ENCODE results near the gene GALNT2. TPM values are rescaled to one million over a fixed set of nuclear protein-coding genes. Genes with fewer than 3 reads are reported as not detected.

Gene GALNT2
- total RNA-seq, 1 experiment from 2014 or later: 141 TPM

DNA sequence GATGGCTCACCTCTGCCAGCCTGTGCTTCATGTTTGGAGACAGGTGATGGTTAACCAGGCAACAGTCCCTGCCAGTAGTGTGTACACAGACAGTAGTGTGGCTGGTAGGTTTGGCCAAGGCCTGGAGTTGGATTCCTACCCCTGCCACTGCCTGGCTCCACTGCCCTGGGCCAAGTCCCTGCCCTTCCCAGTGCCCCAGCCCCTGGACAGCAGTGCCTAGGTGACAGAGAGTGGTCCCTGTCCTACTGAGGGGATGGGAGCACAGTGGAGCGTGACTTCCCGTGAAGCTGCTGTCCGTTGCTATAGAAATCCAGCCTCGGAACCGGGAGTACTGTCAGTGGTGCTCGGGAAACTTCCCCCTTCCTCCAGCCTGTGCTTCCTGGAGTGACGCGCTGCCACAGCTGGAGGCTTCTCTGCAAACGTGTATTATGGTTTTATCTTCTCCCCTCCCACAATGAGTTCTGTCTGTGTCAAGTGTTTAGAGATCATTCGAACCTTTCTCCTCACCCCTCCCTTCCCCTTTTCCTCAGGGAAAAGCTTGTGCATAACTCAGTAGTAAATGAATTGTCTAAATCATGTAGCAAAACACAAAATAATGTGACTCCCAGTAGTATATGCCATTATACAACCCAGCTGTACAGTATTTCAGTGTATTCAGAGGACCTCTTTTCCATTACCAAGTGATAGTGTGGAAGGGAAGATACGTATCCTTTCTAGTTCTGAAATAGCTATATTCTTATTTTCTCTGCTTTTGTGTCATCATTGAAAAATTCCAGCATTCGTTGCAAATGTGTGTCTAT, 73.4 kb downstream of the GALNT2 start:
- no peaks in the 10 kb centered on the region for H3K27me3 Mint-ChIP-seq (ENCODE audit: unreplicated experiment)
- CTCF ChIA-PET: interaction anchor here (1.1 kb wide), 1 partner anchor 24 kb away, joined by 3 read pairs; no protein-coding TSS in a partner anchor
- H3K4me1 Mint-ChIP-seq (ENCODE audit: low read depth, unreplicated experiment): peaks cover 10% of the 10 kb centered on the region
- no TSS peak for BruUV-seq (replicated peaks)
- peaks cover 5% of the 10 kb centered on the region for H3K36me3 Mint-ChIP-seq (ENCODE audit: insufficient read depth, unreplicated experiment)
- TF ChIP-seq, protein P1, sequence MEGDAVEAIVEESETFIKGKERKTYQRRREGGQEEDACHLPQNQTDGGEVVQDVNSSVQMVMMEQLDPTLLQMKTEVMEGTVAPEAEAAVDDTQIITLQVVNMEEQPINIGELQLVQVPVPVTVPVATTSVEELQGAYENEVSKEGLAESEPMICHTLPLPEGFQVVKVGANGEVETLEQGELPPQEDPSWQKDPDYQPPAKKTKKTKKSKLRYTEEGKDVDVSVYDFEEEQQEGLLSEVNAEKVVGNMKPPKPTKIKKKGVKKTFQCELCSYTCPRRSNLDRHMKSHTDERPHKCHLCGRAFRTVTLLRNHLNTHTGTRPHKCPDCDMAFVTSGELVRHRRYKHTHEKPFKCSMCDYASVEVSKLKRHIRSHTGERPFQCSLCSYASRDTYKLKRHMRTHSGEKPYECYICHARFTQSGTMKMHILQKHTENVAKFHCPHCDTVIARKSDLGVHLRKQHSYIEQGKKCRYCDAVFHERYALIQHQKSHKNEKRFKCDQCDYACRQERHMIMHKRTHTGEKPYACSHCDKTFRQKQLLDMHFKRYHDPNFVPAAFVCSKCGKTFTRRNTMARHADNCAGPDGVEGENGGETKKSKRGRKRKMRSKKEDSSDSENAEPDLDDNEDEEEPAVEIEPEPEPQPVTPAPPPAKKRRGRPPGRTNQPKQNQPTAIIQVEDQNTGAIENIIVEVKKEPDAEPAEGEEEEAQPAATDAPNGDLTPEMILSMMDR (IDR thresholded peaks at IDR 0.05; ENCODE audit: unreplicated experiment): no peak
- DNase-seq: no peak
- H3K9me3 Mint-ChIP-seq (ENCODE audit: low read depth, unreplicated experiment): no peaks in the 10 kb centered on the region
- no peak overlapping the region for H3K4me3 Mint-ChIP-seq (ENCODE audit: low read depth, unreplicated experiment)
- intact Hi-C loops (cut with micrococcal nuclease; ENCODE audit: unreplicated experiment): loop anchor here (1.0 kb wide), 1 partner anchor 27 kb away; no protein-coding TSS in a partner anchor
- no peak overlapping the region for H3K27ac Mint-ChIP-seq (ENCODE audit: unreplicated experiment)

DNA sequence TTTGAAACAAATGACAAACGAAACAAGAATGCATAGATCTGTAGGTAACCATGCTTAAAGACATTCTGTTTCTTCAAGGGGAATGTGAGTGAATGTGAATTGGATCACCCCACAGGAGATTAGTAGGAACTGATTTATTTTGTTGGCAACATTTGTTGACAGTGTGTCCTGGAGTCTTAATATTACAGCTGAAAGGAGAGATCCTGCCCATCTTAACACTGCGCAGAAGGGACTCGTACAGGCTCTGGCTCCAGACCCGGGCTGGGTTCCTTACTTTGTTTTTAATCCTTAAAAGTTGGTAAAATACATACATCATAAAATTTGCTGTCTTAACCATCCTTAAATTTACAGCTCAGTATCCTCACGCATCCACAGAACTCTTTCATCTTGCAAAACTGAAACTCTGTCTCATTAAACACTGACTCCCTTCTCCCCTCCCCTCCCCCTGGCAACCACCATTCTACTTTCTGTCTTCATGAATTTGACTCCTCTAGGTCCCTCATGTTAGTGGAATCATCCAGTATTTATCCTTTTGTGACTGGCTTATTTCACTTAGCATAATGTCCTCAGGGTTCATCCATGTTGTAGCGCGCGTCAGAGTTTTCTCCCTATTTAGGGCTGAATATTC, 74.1 kb downstream of the GALNT2 start:
- no TSS peak for BruUV-seq (replicated peaks)
- H3K27ac Mint-ChIP-seq (ENCODE audit: unreplicated experiment): no peak overlapping the region
- no peaks in the 10 kb centered on the region for H3K9me3 Mint-ChIP-seq (ENCODE audit: low read depth, unreplicated experiment)
- TF ChIP-seq, protein P1 (IDR thresholded peaks at IDR 0.05; ENCODE audit: unreplicated experiment): no peak
- CTCF ChIA-PET: interaction anchor here (1.1 kb wide), 1 partner anchor 25 kb away, joined by 3 read pairs; no protein-coding TSS in a partner anchor
- no peaks in the 10 kb centered on the region for H3K27me3 Mint-ChIP-seq (ENCODE audit: unreplicated experiment)
- no peak for DNase-seq
- H3K4me1 Mint-ChIP-seq (ENCODE audit: low read depth, unreplicated experiment): peaks cover 15% of the 10 kb centered on the region
- no peak overlapping the region for H3K4me3 Mint-ChIP-seq (ENCODE audit: low read depth, unreplicated experiment)
- intact Hi-C loops (cut with micrococcal nuclease; ENCODE audit: unreplicated experiment): loop anchor here (1.0 kb wide), 1 partner anchor 28 kb away; no protein-coding TSS in a partner anchor
- peaks cover 5% of the 10 kb centered on the region for H3K36me3 Mint-ChIP-seq (ENCODE audit: insufficient read depth, unreplicated experiment)

DNA sequence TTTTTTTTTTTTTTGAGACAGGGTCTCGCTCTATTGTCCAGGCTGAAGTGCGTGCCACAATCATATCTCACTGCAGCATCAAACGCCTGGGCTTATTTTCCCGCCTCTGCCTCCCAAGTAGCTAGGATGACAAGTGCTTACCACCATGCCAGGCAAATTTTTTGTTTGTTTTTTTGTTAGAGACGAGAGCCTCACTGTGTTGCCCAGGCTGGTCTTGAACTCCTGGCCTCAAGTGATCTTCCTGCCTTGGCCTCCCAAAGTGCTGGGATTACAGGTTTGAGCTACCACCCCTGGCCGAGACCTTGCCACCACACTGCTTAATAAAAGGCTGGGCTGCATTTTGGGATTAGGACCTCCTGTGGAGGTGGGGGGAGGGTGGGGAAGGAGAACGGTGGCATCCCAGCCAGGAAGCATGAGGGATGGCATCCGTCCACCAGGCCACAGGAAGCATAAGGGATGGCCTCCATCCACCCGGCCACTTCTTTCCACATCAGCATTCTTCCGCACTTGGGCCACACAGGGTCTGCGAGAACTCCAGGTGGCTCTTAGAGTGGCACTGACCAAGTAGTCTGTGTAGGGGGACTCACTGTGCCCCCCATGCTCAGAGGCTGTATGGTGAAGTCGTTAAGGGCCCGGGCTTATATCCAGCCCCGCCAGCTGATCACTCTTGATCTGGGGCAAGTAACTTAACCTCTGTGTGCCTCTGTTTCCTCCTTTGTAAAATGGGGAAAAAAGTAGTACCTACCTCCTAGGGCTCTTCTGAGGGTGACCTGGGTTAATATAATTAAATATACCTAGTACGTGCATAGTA, 75.0 kb downstream of the GALNT2 start:
- Mint-ChIP-seq H3K36me3 (ENCODE audit: insufficient read depth, unreplicated experiment) (peaks cover 5% of the 10 kb centered on the region), H3K9me3 (ENCODE audit: low read depth, unreplicated experiment) (no peaks in the 10 kb centered on the region), H3K27ac (ENCODE audit: unreplicated experiment) (no peak overlapping the region), H3K4me3 (ENCODE audit: low read depth, unreplicated experiment) (no peak overlapping the region), H3K4me1 (ENCODE audit: low read depth, unreplicated experiment) (peaks cover 23% of the 10 kb centered on the region), H3K27me3 (ENCODE audit: unreplicated experiment) (no peaks in the 10 kb centered on the region)
- intact Hi-C loops (cut with micrococcal nuclease; ENCODE audit: unreplicated experiment): loop anchor here (1.0 kb wide), 1 partner anchor 29 kb away; no protein-coding TSS in a partner anchor
- BruUV-seq (replicated peaks): no TSS peak
- DNase-seq: no peak
- TF ChIP-seq, protein P1 (IDR thresholded peaks at IDR 0.05; ENCODE audit: unreplicated experiment): no peak
- CTCF ChIA-PET: no interaction called here

DNA sequence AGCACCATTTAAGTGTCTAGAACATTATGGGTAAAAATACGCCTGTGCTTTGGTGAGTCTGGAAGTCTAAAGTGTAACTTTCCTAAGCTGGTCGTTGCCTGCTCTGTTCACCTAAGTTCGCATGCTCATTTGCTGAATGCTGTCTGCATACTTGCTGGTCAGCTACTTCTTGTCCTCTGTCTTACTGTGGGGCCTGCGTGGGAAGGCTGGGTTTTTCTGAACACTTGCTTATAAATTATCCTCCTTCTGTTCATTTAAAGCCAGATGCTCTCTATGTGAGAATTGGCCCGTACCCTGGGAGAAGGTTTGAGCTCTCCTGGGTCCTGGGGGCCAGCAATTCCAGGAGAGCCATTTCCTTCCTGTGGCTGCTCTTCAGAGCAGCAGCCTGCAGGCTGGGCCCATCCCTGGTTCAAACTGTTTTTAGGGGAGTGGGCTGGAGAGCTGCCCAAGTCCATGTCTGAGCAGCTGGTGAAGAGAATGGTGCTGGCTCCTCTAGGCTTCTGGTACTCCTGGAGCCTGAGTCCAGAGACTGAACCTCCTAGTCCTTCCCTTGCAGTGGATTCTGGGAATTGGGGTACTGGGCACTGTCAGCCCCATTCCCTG, 75.7 kb downstream of the GALNT2 start:
- Mint-ChIP-seq H3K9me3 (ENCODE audit: low read depth, unreplicated experiment) (no peaks in the 10 kb centered on the region), H3K27ac (ENCODE audit: unreplicated experiment) (no peak overlapping the region), H3K36me3 (ENCODE audit: insufficient read depth, unreplicated experiment) (peaks cover 5% of the 10 kb centered on the region), H3K4me1 (ENCODE audit: low read depth, unreplicated experiment) (peaks cover 30% of the 10 kb centered on the region), H3K27me3 (ENCODE audit: unreplicated experiment) (no peaks in the 10 kb centered on the region), H3K4me3 (ENCODE audit: low read depth, unreplicated experiment) (no peak overlapping the region)
- CTCF ChIA-PET: interaction anchor here (1.5 kb wide), 1 partner anchor 9 kb away, joined by 3 read pairs; no protein-coding TSS in a partner anchor
- BruUV-seq (replicated peaks): no TSS peak
- TF ChIP-seq, protein P1 (IDR thresholded peaks at IDR 0.05; ENCODE audit: unreplicated experiment): no peak
- intact Hi-C loops (cut with micrococcal nuclease; ENCODE audit: unreplicated experiment): no loop called here
- DNase-seq: no peak

All from Calu3 (cell line).